Measurements from ENCODE around the gene UPF3B.

- no peak for TF ChIP-seq CTCF (IDR thresholded peaks at IDR 0.05; ENCODE audit: poor library complexity, severe bottlenecking)
- no peak for TF ChIP-seq SMC3 (conservative IDR thresholded peaks at IDR 0.05; ENCODE audit: poor library complexity)
- TF ChIP-seq EZH2 (IDR thresholded peaks at IDR 0.05; ENCODE audit: borderline replicate concordance, insufficient read depth, low read length, poor library complexity, severe bottlenecking), result no peak
- no peak for TF ChIP-seq POLR2AphosphoS5 (IDR thresholded peaks at IDR 0.05)
- TF ChIP-seq EP300 (conservative IDR thresholded peaks at IDR 0.05; ENCODE audit: poor library complexity, severe bottlenecking), result no peak
- no peak for TF ChIP-seq MXI1 (conservative IDR thresholded peaks at IDR 0.05; ENCODE audit: poor library complexity, severe bottlenecking)
- no peak for TF ChIP-seq REST (IDR thresholded peaks at IDR 0.05; ENCODE audit: borderline replicate concordance)
- TF ChIP-seq TAF1 (IDR thresholded peaks at IDR 0.05; ENCODE audit: low read depth), result no peak
These were observed 50.2 kb downstream of the UPF3B start for GRCh38 chrX:119802546-119802945.
